HCT116 (cell line): ENCODE results near the gene STPG3.

Source experiments
- ATF3 ChIP-seq: IDR thresholded peaks from 2 replicates; pipeline ENCODE4 v1.6.1; 2012
- CTCF ChIP-seq, 3 experiments: fragments of 200-600 bp in 1 of 3; sonication (generic) in 1 of 3; IDR thresholded peaks in 2 of 3; conservative IDR thresholded peaks in 1 of 3; 2 replicates each; pipeline ENCODE4 v1.5.1; 2012 to 2017; ENCODE audit warnings: low read depth in 2 of 3, low read length in 2 of 3, antibody characterized with exemption in 1 of 3, borderline replicate concordance in 1 of 3, control low read depth in 1 of 3, mild to moderate bottlenecking in 1 of 3, mixed read lengths in 1 of 3, mixed run types in 1 of 3, moderate library complexity in 1 of 3; ENCODE audit not compliant: insufficient read depth in 1 of 3
- EZH2 ChIP-seq: fragments of 200-600 bp; sonication (generic); IDR thresholded peaks from 2 replicates; pipeline ENCODE4 v1.6.1; 2017; ENCODE audit warnings: antibody characterized with exemption, mixed run types
- MAX ChIP-seq: IDR thresholded peaks from 2 replicates; pipeline ENCODE4 v1.6.1; 2012
- POLR2A ChIP-seq: IDR thresholded peaks from 2 replicates; pipeline ENCODE4 v1.7.0; 2011; ENCODE audit warnings: borderline replicate concordance; ENCODE audit not compliant: insufficient read depth, insufficient read length; ENCODE audit errors: extremely low read depth
- POLR2AphosphoS5 ChIP-seq: IDR thresholded peaks from 2 replicates; pipeline ENCODE4 v1.6.1; 2011; ENCODE audit warnings: mild to moderate bottlenecking, low read depth, low read length, moderate library complexity
- REST ChIP-seq: IDR thresholded peaks from 2 replicates; pipeline ENCODE4 v1.6.1; 2012; ENCODE audit warnings: low read depth
- SIN3A ChIP-seq: IDR thresholded peaks from 2 replicates; pipeline ENCODE4 v1.6.1; 2012; ENCODE audit warnings: low read depth
- SP1 ChIP-seq: IDR thresholded peaks from 2 replicates; pipeline ENCODE4 v1.6.1; 2012; ENCODE audit warnings: low read depth
- ZNF274 ChIP-seq: fragments of 200-500 bp; sonication (Bioruptor generic); IDR thresholded peaks from 2 replicates; pipeline ENCODE4 v1.6.1; 2014; ENCODE audit warnings: mild to moderate bottlenecking, low read depth, low read length, inconsistent platforms

- TF ChIP-seq POLR2AphosphoS5 (no peak), CTCF (IDR thresholded peaks at IDR 0.05 in 2 of 3, conservative IDR thresholded peaks at IDR 0.05 in 1 of 3; ENCODE audit: borderline replicate concordance in 1 of 3, insufficient read depth in 1 of 3, low read depth in 2 of 3, low read length in 2 of 3) (no peak), ZNF274 (no peak), MAX (no peak), POLR2A (no peak), EZH2 (no peak), ATF3 (no peak), SP1 (no peak), SIN3A (no peak), REST (no peak)
Observed at GRCh38 chr9:137234758-137235423, 16.2 kb upstream of the STPG3 start.
